Urinary bladder (tissue), 4 donors: ENCODE measurements around the gene CSF3R. TPM values are rescaled to one million over a fixed set of nuclear protein-coding genes. Genes with fewer than 3 reads are reported as not detected.
"Not testable (repeated sequence)": the region's sequence is repeated elsewhere in the genome, so short reads cannot be mapped to it uniquely, and the experiment has no call there.

ENCODE experiments used
- DNase-seq: peaks from one replicate; pipeline ENCODE4 v3.0.0-alpha.2; 2015; ENCODE audit errors: extremely low spot score
- H3K27ac ChIP-seq: one replicate; pipeline ENCODE4 v1.5.1; 2013; ENCODE audit warnings: low read depth, mild to moderate bottlenecking, moderate library complexity
- H3K36me3 ChIP-seq: one replicate; pipeline ENCODE4 v1.6.1; 2013; ENCODE audit warnings: mild to moderate bottlenecking, moderate library complexity; ENCODE audit not compliant: insufficient read depth
- H3K4me1 ChIP-seq: one replicate; pipeline ENCODE4 v1.6.1; 2013; ENCODE audit warnings: mild to moderate bottlenecking, moderate library complexity; ENCODE audit not compliant: insufficient read depth
- H3K4me3 ChIP-seq: one replicate; pipeline ENCODE4 v1.5.1; 2013; ENCODE audit warnings: low read depth, low read length
- WGBS: extraction: QIAGEN DNeasy Blood & Tissue Kit; methylation state at CpG from one replicate; pipeline ENCODE4 v1.1.7; 2013; 5-methylcytosine and 5-hydroxymethylcytosine counted together
- polyA plus RNA-seq: library from polyadenylated mRNA; stranded (reverse); fragments of 200-250 nt; gene quantifications from one replicate; pipeline ENCODE4 v1.2.3, GENCODE V29; 2013
- total RNA-seq: library from RNA; depleted of rRNA; stranded (reverse); fragments of >200 nt; gene quantifications from one replicate; pipeline ENCODE4 v1.2.3, GENCODE V29; 2014
- donor health status: healthy with polysubstance abuse.
- donor health status: healthy.

The CSF3R gene
- total and polyA plus RNA-seq, 2 donors: 4.7 to 5.3 TPM

- no peaks in the 10 kb centered on the region for H3K36me3 ChIP-seq
- 67% methylated on average over 8 of the region's 8 CpGs for WGBS
- H3K27ac ChIP-seq: no peak overlapping the region
- no peak overlapping the region for H3K4me3 ChIP-seq
- H3K4me1 ChIP-seq: no peaks in the 10 kb centered on the region
- DNase-seq: no peak
These were observed 37.3 kb upstream of the CSF3R start for GRCh38 chr1:36520056-36520455.

DNA sequence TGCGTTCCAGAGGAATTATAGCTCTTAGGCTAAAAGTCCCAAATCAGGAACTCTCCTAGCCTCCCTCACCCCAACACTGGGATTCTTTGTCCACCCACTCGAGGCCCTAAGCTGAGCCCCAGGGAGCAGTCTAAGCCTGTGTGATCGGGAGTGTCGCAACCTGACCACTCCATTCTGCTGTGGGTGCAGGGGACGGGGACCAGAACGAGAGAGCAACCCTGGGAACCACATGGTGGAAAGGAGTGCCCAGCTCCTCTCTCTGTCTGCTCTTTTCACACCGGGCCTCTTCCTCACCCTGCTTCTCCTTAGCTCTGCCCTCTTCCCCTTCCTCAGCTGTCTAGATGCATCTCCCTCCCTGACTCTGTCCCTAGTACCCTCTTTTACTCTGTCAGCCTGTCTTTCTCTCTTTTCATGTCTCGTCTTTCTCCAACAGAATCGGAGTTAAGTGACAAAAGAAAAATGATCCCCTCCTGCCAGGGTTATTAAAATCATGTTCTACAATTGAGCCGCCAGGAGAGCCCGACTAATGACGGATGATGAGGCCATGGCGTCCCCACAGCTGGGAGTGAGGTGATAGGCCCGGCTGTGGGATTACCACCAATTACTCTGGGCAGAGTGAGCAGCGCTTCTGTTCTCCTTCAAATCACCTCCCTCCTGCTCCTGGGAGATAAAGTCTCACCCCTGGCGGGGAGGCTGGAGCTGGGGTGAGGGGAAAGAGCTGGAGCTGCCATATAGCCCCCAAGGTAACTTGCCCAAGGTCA is 34.5 kb upstream of the CSF3R start:
- no peaks in the 10 kb centered on the region for H3K36me3 ChIP-seq
- no peak for DNase-seq
- 63% methylated on average over 16 of the region's 16 CpGs for WGBS
- no peaks in the 10 kb centered on the region for H3K4me1 ChIP-seq
- H3K4me3 ChIP-seq: no peak overlapping the region
- no peak overlapping the region for H3K27ac ChIP-seq

DNA sequence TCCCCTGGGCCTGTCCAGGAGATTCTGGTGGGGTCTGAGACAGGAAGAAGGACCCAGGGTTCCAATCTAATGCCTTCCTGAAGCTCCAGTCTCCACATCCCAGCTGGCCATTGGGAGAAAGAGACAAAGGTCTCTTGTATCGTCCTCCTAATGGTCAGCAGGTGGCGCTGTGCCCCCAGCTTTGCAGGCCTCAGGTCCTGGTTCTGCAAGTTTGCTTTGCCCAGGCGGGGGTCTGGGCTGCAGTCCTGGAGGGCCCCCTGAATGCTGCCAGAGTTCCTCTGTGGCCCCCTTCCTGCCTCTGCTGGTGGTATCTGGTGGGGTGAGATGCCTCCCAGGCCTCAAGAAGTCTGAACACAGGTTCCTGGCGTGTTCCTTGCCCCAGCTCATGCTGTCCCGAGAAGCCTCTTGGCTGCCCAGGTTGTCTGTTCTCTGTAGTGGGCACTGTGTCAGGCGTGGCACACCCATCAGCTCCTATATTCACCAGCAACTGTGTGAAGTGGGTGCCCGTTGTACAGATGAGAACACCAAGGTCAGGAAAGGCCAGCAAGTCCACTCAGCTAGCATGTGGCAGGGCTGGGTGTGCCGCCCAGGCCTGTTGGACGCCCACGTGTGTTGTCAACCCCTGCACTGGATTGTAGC is 33.8 kb upstream of the CSF3R start:
- no peak overlapping the region for H3K27ac ChIP-seq
- H3K4me1 ChIP-seq: no peaks in the 10 kb centered on the region
- WGBS: 56% methylated on average over 10 of the region's 10 CpGs
- H3K4me3 ChIP-seq: no peak overlapping the region
- H3K36me3 ChIP-seq: no peaks in the 10 kb centered on the region
- DNase-seq: no peak

DNA sequence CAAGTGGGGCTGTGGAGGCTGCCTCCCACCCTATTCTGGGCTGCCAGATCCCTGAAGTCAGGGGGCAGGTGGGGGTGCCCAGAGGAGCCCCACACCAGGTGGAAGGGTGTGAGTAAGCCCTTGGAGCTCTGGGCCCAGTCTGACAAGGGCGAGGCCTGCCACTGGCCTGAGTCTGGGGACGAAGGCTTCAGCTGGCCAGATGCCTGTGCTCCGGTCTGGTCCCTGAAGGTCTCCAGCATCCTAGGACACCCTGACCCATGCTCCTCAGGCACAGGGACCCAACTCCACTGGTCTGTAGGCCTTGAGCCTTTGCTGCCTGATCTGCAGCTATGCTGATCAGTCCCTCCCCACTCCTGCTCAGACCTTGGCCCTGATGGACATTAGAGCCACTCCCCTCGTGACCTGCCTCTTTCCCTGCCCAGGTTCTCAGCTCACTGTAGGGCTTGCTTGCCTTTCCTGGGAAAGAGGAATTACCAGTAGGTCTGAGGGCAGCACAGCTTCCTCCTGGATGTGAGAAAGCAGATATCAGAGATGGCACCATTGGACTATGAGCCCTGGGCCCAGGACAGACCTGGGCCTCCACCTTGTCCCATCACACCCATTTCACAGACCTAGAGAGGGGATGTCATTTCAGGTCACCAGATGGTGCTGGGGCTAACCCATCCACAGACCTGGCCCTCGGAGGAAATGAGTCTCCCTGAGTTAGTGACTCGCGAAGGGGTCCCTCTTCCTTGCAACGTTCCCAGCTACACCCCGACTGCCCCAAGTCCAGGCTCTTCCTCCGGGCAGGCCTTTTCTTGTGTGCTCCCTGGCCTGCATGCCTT is 32.8 kb upstream of the CSF3R start:
- DNase-seq: no peak
- Histone ChIP-seq H3K27ac (no peak overlapping the region), H3K4me1 (no peaks in the 10 kb centered on the region), H3K36me3 (no peaks in the 10 kb centered on the region), H3K4me3 (no peak overlapping the region)
- WGBS: 87% methylated on average over 10 of the region's 10 CpGs

GRCh38 chr1:36514501-36514900 is 31.8 kb upstream of the CSF3R start:
- H3K4me3 ChIP-seq: no peak overlapping the region
- H3K36me3 ChIP-seq: no peaks in the 10 kb centered on the region
- no peak for DNase-seq
- no peaks in the 10 kb centered on the region for H3K4me1 ChIP-seq
- H3K27ac ChIP-seq: no peak overlapping the region
- WGBS: 92% methylated on average over 18 of the region's 18 CpGs

- H3K36me3 ChIP-seq: no peaks in the 10 kb centered on the region
- H3K4me3 ChIP-seq: no peak overlapping the region
- no peaks in the 10 kb centered on the region for H3K4me1 ChIP-seq
- DNase-seq: no peak
- H3K27ac ChIP-seq: no peak overlapping the region
- 57% methylated on average over 12 of the region's 12 CpGs for WGBS
These were observed 31.2 kb upstream of the CSF3R start for GRCh38 chr1:36513676-36514473.

GRCh38 chr1:36512842-36513241 is 30.1 kb upstream of the CSF3R start:
- DNase-seq: no peak
- 80% methylated on average over 1 of the region's 1 CpG for WGBS

GRCh38 chr1:36511804-36512798 is 29.4 kb upstream of the CSF3R start:
- 76% methylated on average over 15 of the region's 15 CpGs for WGBS

More at GRCh38 chr1:36512842-36513241, 30.1 kb upstream of the CSF3R start:
- H3K4me3 ChIP-seq: no peak overlapping the region
- no peaks in the 10 kb centered on the region for H3K36me3 ChIP-seq
- no peaks in the 10 kb centered on the region for H3K4me1 ChIP-seq
- no peak overlapping the region for H3K27ac ChIP-seq

DNA sequence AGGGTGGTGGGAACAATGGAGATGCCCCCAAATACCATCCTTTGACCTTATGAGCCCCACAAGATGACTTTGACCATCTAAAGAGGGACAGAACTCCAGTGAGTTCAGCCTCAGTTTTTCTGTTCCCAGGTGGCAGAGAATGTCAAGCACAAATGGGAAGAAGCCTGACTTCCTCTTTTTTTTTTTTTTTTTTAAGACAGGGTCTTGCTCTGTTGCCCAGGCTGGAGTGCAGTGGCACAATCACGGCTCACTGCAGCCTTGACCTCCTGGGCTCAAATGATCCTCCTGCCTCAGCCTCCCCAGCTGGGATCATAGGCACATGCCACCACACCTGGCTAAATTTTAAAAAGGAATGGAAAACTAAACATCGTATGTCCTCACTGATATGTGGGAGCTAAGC is 28.5 kb upstream of the CSF3R start:
- H3K27ac ChIP-seq, H3K4me1 ChIP-seq, H3K4me3 ChIP-seq, DNase-seq, H3K36me3 ChIP-seq: not testable (repeated sequence)
- 86% methylated on average over 2 of the region's 2 CpGs for WGBS

More at GRCh38 chr1:36511804-36512798, 29.4 kb upstream of the CSF3R start:
- no peak overlapping the region for H3K4me3 ChIP-seq
- DNase-seq: no peak
- no peak overlapping the region for H3K27ac ChIP-seq
- H3K4me1 ChIP-seq: no peaks in the 10 kb centered on the region
- no peaks in the 10 kb centered on the region for H3K36me3 ChIP-seq

DNA sequence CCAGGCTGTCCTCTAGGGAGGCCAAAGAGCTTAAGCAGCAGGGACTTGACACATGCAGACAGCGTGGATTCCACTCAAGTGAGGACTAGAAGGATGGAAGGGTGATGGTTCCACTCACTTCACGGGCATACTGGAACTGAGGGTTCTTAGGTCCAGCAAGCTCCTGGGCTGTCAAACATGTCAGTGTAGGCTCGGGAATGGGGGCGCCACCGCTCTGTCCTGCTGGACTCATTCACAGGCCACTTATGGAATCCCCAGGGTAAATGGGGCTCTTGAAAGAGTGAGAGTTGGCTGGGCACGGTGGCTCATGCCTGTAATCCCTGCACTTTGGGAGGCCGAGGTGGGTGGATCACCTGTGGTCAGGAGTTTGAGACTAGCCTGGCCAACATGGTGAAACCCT is 27.7 kb upstream of the CSF3R start:
- Histone ChIP-seq H3K27ac (no peak overlapping the region), H3K36me3 (no peaks in the 10 kb centered on the region), H3K4me1 (no peaks in the 10 kb centered on the region), H3K4me3 (no peak overlapping the region)
- 83% methylated on average over 7 of the region's 7 CpGs for WGBS
- DNase-seq: no peak

GRCh38 chr1:36508257-36508656 is 25.5 kb upstream of the CSF3R start:
- H3K27ac ChIP-seq: no peak overlapping the region
- H3K4me3 ChIP-seq: no peak overlapping the region
- no peaks in the 10 kb centered on the region for H3K36me3 ChIP-seq
- 73% methylated on average over 3 of the region's 3 CpGs for WGBS
- no peaks in the 10 kb centered on the region for H3K4me1 ChIP-seq
- no peak for DNase-seq

DNA sequence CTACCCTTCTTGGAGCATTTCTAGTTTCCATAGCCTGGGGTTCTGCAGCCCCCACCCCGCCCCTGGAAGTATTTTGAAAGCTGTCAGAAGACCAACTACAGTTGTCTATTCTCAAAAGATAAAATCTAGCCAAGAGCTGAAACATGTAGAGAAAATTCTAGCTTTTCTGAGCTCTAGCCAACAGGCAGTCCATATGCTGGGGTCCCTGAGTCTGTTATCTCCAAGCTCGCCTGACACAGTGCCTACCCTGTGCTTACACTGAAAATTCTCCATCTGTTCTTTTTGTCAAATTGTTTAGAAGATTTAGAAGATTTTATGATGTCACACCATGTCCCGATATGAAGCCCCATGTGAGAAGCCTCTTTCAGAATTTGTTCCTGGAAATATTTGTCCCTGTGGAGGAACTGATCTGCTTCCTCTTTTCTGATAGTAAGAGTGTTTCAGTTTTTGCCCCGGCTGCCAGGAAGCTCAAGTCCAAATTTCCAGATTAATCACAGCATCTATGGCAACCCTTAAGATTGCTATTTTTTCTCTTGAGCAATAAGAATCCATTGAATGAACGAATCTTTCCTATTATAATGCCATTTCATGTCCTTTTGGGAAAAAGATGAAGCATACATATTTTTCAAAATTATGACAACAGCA is 23.7 kb upstream of the CSF3R start:
- no peaks in the 10 kb centered on the region for H3K36me3 ChIP-seq
- H3K27ac ChIP-seq: no peak overlapping the region
- no peak for DNase-seq
- WGBS: 30% methylated on average over 5 of the region's 5 CpGs
- no peak overlapping the region for H3K4me3 ChIP-seq
- no peaks in the 10 kb centered on the region for H3K4me1 ChIP-seq
